H9 (cell line): Measurements from ENCODE around the gene TLN1. TPM values are rescaled to one million over a fixed set of nuclear protein-coding genes. Genes with fewer than 3 reads are reported as not detected.

Source experiments
- DNase-seq: peaks from one replicate; pipeline ENCODE4 v3.0.0-alpha.2; 2017
- H2AFZ ChIP-seq: one replicate; pipeline ENCODE4 v1.6.1; 2013; ENCODE audit warnings: mild to moderate bottlenecking, low read length, control low read depth, moderate library complexity
- H2AK5ac ChIP-seq: 2 replicates; pipeline ENCODE4 v1.6.1; 2013; ENCODE audit warnings: low read length, control low read depth, mixed read lengths; ENCODE audit not compliant: insufficient read length
- H2BK120ac ChIP-seq: one replicate; pipeline ENCODE4 v1.6.1; 2013; ENCODE audit warnings: low read depth, mild to moderate bottlenecking, low read length, control low read depth, inconsistent platforms; ENCODE audit not compliant: poor library complexity, severe bottlenecking
- H2BK12ac ChIP-seq: 2 replicates; pipeline ENCODE4 v1.6.1; 2013; ENCODE audit warnings: low read length, control low read depth, mixed read lengths, low read depth; ENCODE audit not compliant: insufficient read length
- H2BK15ac ChIP-seq: 2 replicates; pipeline ENCODE4 v1.6.1; 2013; ENCODE audit warnings: low read depth, low read length, control low read depth
- H2BK20ac ChIP-seq: one replicate; pipeline ENCODE4 v1.6.1; 2013; ENCODE audit warnings: low read depth, mild to moderate bottlenecking, low read length, control low read depth, inconsistent platforms; ENCODE audit not compliant: poor library complexity, severe bottlenecking
- H2BK5ac ChIP-seq: 2 replicates; pipeline ENCODE4 v1.6.1; 2013; ENCODE audit warnings: low read length, control low read depth, mixed read lengths; ENCODE audit not compliant: insufficient read length
- H3K14ac ChIP-seq: 2 replicates; pipeline ENCODE4 v1.6.1; 2013; ENCODE audit warnings: low read length, control low read depth; ENCODE audit not compliant: insufficient read depth
- H3K18ac ChIP-seq: 2 replicates; pipeline ENCODE4 v1.6.1; 2013; ENCODE audit warnings: low read depth, mild to moderate bottlenecking, mixed read lengths, low read length, control low read depth; ENCODE audit not compliant: insufficient read length
- H3K23ac ChIP-seq: 2 replicates; pipeline ENCODE4 v1.6.1; 2013; ENCODE audit warnings: low read length, control low read depth, mixed read lengths, low read depth; ENCODE audit not compliant: insufficient read length
- H3K23me2 ChIP-seq: 2 replicates; pipeline ENCODE4 v1.6.1; 2013; ENCODE audit warnings: low read depth, mild to moderate bottlenecking, mixed read lengths, low read length, control low read depth; ENCODE audit not compliant: insufficient read length, poor library complexity, severe bottlenecking
- H3K27ac ChIP-seq: 2 replicates; pipeline ENCODE4 v1.5.1; 2013; ENCODE audit warnings: low read length, control low read depth, mixed read lengths, low read depth; ENCODE audit not compliant: insufficient read length
- H3K27me3 ChIP-seq: 2 replicates; pipeline ENCODE4 v1.6.1; 2013; ENCODE audit warnings: low read length, control low read depth, inconsistent platforms; ENCODE audit not compliant: insufficient read depth
- H3K4ac ChIP-seq: 2 replicates; pipeline ENCODE4 v1.6.1; 2013; ENCODE audit warnings: low read depth, mild to moderate bottlenecking, control low read depth, inconsistent platforms, low read length, moderate library complexity
- H3K4me1 ChIP-seq: 2 replicates; pipeline ENCODE4 v1.6.1; 2013; ENCODE audit warnings: low read length, control low read depth, inconsistent platforms; ENCODE audit not compliant: insufficient read depth
- H3K4me2 ChIP-seq: 2 replicates; pipeline ENCODE4 v1.6.1; 2013; ENCODE audit warnings: low read length, control low read depth, mixed read lengths; ENCODE audit not compliant: insufficient read length, insufficient read depth
- H3K56ac ChIP-seq: 2 replicates; pipeline ENCODE4 v1.6.1; 2013; ENCODE audit warnings: low read depth, mild to moderate bottlenecking, mixed read lengths, low read length, control low read depth; ENCODE audit not compliant: insufficient read length
- H3K79me1 ChIP-seq: 2 replicates; pipeline ENCODE4 v1.6.1; 2013; ENCODE audit warnings: low read depth, mild to moderate bottlenecking, moderate library complexity, low read length, control low read depth, inconsistent platforms; ENCODE audit not compliant: insufficient read depth, poor library complexity, severe bottlenecking
- H3K79me2 ChIP-seq: 2 replicates; pipeline ENCODE4 v1.6.1; 2013; ENCODE audit warnings: low read length, control low read depth, inconsistent platforms; ENCODE audit not compliant: insufficient read depth
- H3K9ac ChIP-seq: 2 replicates; pipeline ENCODE4 v1.6.1; 2013; ENCODE audit warnings: low read length, control low read depth, mixed read lengths; ENCODE audit not compliant: insufficient read length; ENCODE audit errors: extremely low read depth
- H3K9me3 ChIP-seq: one replicate; pipeline ENCODE4 v1.6.1; 2013; ENCODE audit warnings: low read depth, low read length, inconsistent platforms; ENCODE audit not compliant: control insufficient read depth
- H3T11ph ChIP-seq: one replicate; pipeline ENCODE4 v1.6.1; 2013; ENCODE audit warnings: mild to moderate bottlenecking, low read length, control low read depth, inconsistent platforms
- H4K20me1 ChIP-seq: one replicate; pipeline ENCODE4 v1.6.1; 2013; ENCODE audit not compliant: control insufficient read depth, insufficient read length, insufficient read depth
- H4K5ac ChIP-seq: 2 replicates; pipeline ENCODE4 v1.6.1; 2013; ENCODE audit warnings: low read depth, mild to moderate bottlenecking, mixed read lengths, low read length, control low read depth; ENCODE audit not compliant: insufficient read length
- H4K8ac ChIP-seq: replicated peaks from 2 replicates; pipeline ENCODE4 v1.6.1; 2013; ENCODE audit warnings: low read length, control low read depth, mixed read lengths, low read depth; ENCODE audit not compliant: insufficient read length
- H4K91ac ChIP-seq: 2 replicates; pipeline ENCODE4 v1.6.1; 2013; ENCODE audit warnings: low read depth, mild to moderate bottlenecking, moderate library complexity, mixed read lengths, low read length, control low read depth; ENCODE audit not compliant: insufficient read length
- H3K27ac Mint-ChIP-seq, 3 experiments: 2 replicates in 2 of 3; 3 replicates in 1 of 3; pipeline ENCODE4 v1.8.0; 2020 to 2021; ENCODE audit warnings: mixed read lengths in 3 of 3, mild to moderate bottlenecking in 1 of 3, moderate library complexity in 1 of 3
- H3K27me3 Mint-ChIP-seq: 2 replicates; pipeline ENCODE4 v1.8.0; 2021; ENCODE audit warnings: low read depth, mild to moderate bottlenecking, moderate library complexity, mixed read lengths
- H3K36me3 Mint-ChIP-seq, 3 experiments: 2 replicates in 2 of 3; 3 replicates in 1 of 3; pipeline ENCODE4 v1.8.0; 2020 to 2021; ENCODE audit warnings: low read depth in 3 of 3, mixed read lengths in 3 of 3; ENCODE audit not compliant: insufficient read depth in 1 of 3
- H3K4me1 Mint-ChIP-seq, 2 experiments: 2 replicates each; pipeline ENCODE4 v1.8.0; 2020; ENCODE audit warnings: mixed read lengths in 2 of 2
- H3K4me3 Mint-ChIP-seq, 2 experiments: 2 replicates in 1 of 2; 3 replicates in 1 of 2; pipeline ENCODE4 v1.8.0; 2020 to 2021; ENCODE audit warnings: mild to moderate bottlenecking in 2 of 2, mixed read lengths in 2 of 2, moderate library complexity in 1 of 2
- H3K9me3 Mint-ChIP-seq, 2 experiments: 2 replicates in 1 of 2; 3 replicates in 1 of 2; pipeline ENCODE4 v1.8.0; 2020; ENCODE audit warnings: mild to moderate bottlenecking in 2 of 2, mixed read lengths in 2 of 2, moderate library complexity in 1 of 2
- CTCF ChIP-seq: fragments of 200-600 bp; sonication (generic); conservative IDR thresholded peaks from 3 replicates; pipeline ENCODE4 v1.8.0; 2021; ENCODE audit warnings: antibody characterized with exemption, mild to moderate bottlenecking
- WGBS: extraction: QIAGEN DNeasy Blood & Tissue Kit; methylation state at CpG from one replicate; pipeline ENCODE4 v1.1.7; 2013; ENCODE audit warnings: missing lambda C conversion rate, low lambda C conversion rate, mixed read lengths; ENCODE audit not compliant: insufficient read length; ENCODE audit errors: extremely low coverage; 5-methylcytosine and 5-hydroxymethylcytosine counted together
- total RNA-seq: library from RNA; stranded (reverse); gene quantifications from 2 replicates; pipeline ENCODE4 v1.2.1, GENCODE V29; 2021

The TLN1 gene
- total RNA-seq, 1 experiment from 2014 or later, result 102 TPM

GRCh38 chr9:35738186-35738585 is 6.2 kb upstream of the TLN1 start:
- H2BK120ac ChIP-seq, result no peak overlapping the region
- no peak overlapping the region for H3K9ac ChIP-seq
- H3K27ac ChIP-seq, result no peak overlapping the region
- H3K23ac ChIP-seq, result no peak overlapping the region
- H4K91ac ChIP-seq, result no peak overlapping the region
- no peak overlapping the region for H2AK5ac ChIP-seq
- no peak overlapping the region for H2BK15ac ChIP-seq
- no CpG with 5 or more reads among the region's 4 CpGs for WGBS
- H3K23me2 ChIP-seq, result no peaks in the 10 kb centered on the region
- H4K20me1 ChIP-seq, result no peaks in the 10 kb centered on the region
- H3K9me3 ChIP-seq, result no peaks in the 10 kb centered on the region
- no peak overlapping the region for H4K8ac ChIP-seq
- no peak overlapping the region for H3K14ac ChIP-seq
- no peak overlapping the region for H3K4me2 ChIP-seq
- peaks cover 5% of the 10 kb centered on the region in 2 experiments for H3K4me1 Mint-ChIP-seq
- no peaks in the 10 kb centered on the region for H3K4me1 ChIP-seq
- H3K27me3 Mint-ChIP-seq, result no peaks in the 10 kb centered on the region; the same call in 1 of the 2 replicates
- no peak overlapping the region; a peak in 1 of 7 replicates for H3K27ac Mint-ChIP-seq
- no peak overlapping the region for H2BK12ac ChIP-seq
- H3K27me3 ChIP-seq, result no peaks in the 10 kb centered on the region
- H2BK5ac ChIP-seq, result no peak overlapping the region
- H3K9me3 Mint-ChIP-seq, result no peaks in the 10 kb centered on the region
- DNase-seq, result no peak
- H2AFZ ChIP-seq, result no peak overlapping the region
- no peak overlapping the region for H2BK20ac ChIP-seq
- no peak overlapping the region; a peak in 1 of 5 replicates for H3K4me3 Mint-ChIP-seq
- TF ChIP-seq CTCF, result no peak
- H3K56ac ChIP-seq, result no peak overlapping the region
- H3K4ac ChIP-seq, result no peak overlapping the region
- H3T11ph ChIP-seq, result no peak overlapping the region
- H3K79me2 ChIP-seq, result no peaks in the 10 kb centered on the region
- no peak overlapping the region for H4K5ac ChIP-seq
- no peak overlapping the region for H3K18ac ChIP-seq
- no peaks in the 10 kb centered on the region for H3K79me1 ChIP-seq
- H3K36me3 Mint-ChIP-seq, result peaks cover 39 to 88% (median 81%) of the 10 kb centered on the region in 3 experiments
